Forelimb muscle (tissue), 1 donor: ENCODE results near the gene HAO1. TPM values are rescaled to one million over a fixed set of nuclear protein-coding genes. Genes with fewer than 3 reads are reported as not detected.
"Not testable (repeated sequence)": the region's sequence is repeated elsewhere in the genome, so short reads cannot be mapped to it uniquely, and the experiment has no call there.

Experiments used
- DNase-seq: peaks from one replicate; pipeline ENCODE4 v3.0.0-alpha.2; 2013; ENCODE audit warnings: low read depth
- polyA plus RNA-seq: library from polyadenylated mRNA; unstranded; fragments of 120-200 nt; gene quantifications from one replicate; pipeline ENCODE4 v1.2.1, GENCODE V29; 2013; ENCODE audit not compliant: insufficient read length

Gene HAO1
- polyA plus RNA-seq, 1 donor: not detected

DNA sequence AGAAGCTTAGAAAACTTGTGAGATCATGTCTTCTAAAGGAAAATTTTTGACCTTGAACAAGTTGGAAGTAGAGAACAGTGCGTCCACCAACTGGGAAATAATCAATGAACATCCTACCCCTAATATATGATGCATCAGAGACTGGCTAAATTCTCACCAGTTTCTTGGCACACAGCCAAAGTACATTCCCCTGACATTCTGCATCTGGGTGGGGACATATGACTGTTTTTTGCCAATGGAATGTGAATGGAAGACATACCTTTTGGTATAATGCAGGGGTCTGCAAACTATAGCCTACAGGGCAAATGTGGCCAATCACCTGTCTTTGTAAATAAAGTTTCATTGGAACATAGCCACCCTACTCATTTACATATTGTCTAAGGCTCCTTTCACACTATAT is 84.7 kb downstream of the HAO1 start:
- DNase-seq: no peak

DNA sequence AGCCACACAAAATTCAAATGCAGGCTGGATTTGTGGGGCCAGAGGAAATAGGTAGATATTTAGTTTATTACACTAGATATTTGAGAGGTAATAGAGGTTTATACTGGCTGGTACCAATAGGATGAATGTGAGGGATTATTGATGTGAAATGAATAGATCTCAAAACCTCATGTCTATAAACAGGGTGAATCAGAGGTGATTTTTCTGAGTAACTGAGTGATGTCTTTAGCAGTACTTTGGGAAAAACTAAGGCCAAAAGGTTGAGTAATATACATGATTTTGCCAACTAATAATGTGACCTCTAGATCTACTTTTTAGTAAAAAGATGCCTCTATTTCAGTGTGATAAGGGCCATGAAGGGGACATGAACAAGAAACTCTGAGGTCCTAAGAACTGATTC is 86.8 kb downstream of the HAO1 start:
- DNase-seq: no peak

DNA sequence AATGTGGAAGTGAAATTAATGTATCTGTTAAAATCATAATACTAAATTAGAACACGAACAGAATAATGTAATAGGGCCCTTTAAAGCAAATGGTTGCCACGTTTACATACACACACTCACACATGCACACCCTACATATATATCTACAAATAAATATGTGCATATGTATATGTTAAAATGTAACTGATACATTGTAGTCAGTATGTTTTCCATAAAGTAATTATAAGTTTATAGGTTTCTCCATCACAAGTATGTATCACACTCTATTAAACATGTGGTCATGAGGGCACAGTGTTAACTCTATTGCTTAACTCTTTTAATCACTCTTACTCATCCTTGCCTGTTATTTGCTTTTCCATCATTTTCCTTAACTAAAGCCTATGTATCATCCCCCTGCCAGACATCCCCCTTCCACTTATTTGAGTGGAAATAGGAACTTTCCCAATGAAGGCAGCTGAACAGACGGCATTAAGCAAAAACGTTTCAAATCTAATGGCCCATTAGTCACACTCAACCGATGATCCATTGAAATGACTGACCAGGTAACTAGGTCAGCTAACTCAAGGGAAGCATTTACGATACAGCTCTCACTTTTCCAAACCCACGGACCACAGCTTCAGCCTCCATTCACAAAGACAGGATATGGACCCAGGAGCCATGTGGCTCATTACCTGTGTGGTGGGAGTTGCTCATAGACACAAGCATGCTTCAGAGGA is 89.3 kb downstream of the HAO1 start:
- no peak for DNase-seq

DNA sequence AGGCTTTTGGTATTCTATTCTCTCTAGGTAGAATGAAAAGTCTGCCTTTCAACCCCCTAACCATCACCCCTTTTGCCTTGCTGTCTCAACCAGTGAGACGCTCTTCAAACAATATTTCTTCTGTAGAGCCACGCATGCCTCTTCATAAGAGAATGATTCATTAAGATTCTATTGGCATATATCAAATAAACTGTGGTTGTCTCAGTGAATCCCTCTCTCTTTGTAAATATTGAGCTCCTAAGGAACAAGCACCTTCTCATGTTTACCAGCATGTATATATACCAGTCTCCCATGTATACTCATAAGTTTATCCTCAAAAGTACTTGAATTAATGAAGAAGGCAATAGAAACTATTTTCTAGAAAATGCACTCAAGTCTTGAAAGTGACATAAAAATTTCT is 90.6 kb downstream of the HAO1 start:
- DNase-seq: no peak

DNA sequence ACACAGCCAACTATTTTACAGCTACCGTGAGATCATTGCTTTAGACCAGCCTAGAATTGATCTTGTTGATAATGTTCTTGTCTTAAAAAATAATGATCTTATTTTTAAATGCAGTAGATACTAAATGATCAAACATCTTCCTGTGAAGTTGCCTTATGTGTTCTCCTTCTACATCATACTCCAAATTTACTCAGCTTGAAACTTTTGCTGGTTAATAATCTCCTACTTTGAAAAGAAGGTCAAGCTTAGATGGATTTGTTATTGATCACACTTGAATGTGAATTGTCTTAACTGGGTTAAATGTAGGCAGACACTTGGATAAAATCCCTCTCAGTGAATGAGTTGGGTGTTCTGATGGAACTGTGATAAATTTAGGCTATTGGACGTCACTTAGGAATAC is 91.9 kb downstream of the HAO1 start:
- no peak for DNase-seq

DNA sequence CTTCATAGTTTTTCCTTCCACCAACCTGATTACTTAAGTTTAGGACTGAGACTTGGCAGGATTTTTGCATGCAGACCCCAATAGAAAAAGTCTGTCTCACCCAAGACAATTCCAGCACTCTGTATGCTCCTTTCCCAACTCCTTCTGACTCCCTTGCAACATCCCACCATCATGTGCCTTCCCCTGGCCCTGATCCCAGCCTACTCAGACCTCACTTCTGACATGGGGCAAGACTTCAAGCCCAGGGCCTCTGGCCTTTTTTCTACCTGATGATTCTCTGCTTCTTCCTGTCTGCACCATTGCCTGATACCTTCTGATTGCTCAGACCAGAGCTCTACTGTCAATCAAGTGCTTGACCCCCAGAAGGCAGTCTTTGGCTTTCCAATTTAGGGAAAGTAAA is 96.6 kb downstream of the HAO1 start:
- DNase-seq: no peak

DNA sequence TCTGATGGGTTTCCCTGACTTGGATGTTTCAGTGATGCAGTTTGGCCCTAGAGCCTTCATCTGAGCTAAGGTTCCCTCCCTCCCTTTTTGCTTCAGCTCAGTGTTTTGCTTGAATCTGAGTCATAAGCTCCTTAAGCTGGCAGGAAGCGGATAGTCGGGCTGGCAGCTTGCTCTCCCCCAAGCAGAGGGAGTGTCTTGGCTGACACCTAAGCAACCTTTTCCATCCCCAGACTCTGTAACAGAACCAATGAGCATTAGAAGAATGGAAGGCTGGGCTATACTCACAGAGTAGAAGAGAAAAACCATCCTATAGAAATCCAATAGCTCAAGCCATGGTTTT is 98.3 kb downstream of the HAO1 start:
- peak; percentile 16 for DNase-seq

DNA sequence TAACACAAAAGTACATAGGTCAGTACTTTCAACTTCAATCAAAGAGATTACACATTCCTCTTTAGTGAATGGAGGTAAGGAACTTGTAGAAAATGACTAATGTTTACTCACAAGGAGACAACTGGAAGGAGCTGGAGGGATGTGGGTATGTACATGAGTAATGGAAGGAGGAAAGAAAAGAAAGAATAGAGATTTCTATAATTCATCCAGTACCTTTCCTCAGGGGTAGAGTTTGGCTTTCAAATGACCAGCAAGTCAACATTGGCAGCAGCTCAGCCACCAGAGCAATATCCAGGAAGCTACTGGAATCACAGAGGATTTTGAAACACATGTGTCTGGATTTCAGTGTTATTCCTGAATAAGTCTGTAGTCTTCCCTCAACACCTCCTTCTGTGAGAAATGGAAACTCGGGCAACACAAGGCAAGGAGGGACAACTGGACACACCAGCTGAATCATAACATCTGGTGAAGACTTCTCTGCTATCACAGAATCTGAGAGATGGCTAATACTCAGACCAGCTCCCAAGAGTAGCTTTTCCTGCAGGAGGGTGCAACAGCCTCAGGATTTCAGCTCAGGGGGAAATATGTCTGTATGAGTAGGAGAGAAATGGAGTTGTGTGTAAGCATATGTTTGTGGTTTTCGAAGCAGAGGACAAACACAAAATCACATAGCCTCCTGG is 98.8 kb downstream of the HAO1 start:
- DNase-seq: no peak

DNA sequence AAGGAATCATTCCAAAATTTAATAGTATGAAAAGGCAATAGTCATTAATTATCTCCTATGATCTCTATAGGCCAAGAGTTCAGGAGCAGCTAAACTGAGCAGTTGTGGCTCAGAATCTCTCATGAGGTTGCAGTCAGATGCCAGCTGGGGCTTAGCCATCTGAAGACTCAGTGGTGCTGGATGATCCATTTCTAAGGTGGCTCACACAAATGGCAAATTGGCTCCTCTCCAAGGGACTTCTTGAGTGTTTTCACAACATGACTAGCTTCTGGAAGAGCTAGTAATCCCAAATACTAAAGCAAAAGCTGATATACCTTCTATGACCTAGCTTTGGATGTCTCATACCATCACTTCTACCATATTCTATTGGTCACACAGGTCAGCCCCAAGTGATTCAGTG is 104.2 kb downstream of the HAO1 start:
- no peak for DNase-seq

DNA sequence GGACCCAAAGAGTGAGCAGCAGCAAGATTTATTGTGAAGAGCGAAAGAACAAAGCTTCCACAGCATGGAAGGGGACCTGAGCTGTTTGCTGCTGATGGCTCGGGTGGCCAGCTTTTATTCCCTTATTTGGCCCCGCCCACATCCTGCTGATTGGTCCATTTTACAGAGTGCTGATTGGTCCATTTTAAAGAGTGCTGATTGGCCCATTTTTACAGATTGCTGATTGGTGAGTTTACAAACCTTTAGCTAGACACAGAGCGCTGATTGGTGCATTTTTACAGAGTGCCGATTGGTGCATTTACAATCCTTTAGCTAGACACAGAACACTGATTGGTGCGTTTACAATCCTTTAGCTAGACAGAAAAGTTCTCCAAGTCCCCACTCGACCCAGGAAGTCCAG is 105.8 kb downstream of the HAO1 start:
- DNase-seq: not testable (repeated sequence)

Other genes with a start within 250 kb of the HAO1 start
- 19.6 TPM for gene TMX4, start 79.3 kb upstream of the HAO1 start, polyA plus RNA-seq
- 8.5 TPM for gene PLCB1, start 191.8 kb upstream of the HAO1 start, polyA plus RNA-seq